WTC11 (cell line): ENCODE measurements around the gene TRAF7. TPM values are rescaled to one million over a fixed set of nuclear protein-coding genes. Genes with fewer than 3 reads are reported as not detected.

Source experiments
- ATAC-seq: fragments of 200-7000 bp; cut with Tn5 transposase; 2 replicates; pipeline ENCODE4 v1.10.0; 2021; ENCODE audit warnings: mild to moderate bottlenecking, moderate library complexity
- CTCF ChIA-PET: fragments of 300-600 bp; sonication (Branson Sonifier 250); formaldehyde crosslinking; loops from one replicate; lab custom pipeline; 2021; ENCODE audit warnings: antibody characterized with exemption; lab: Charles Lee
- POLR2A ChIA-PET: fragments of 350-600 bp; sonication (Branson Sonifier 250); formaldehyde crosslinking; loops from one replicate; lab custom pipeline; 2021; ENCODE audit warnings: antibody characterized with exemption; lab: Charles Lee
- DNase-seq: peaks from one replicate; pipeline ENCODE4 v3.0.0; 2021; ENCODE audit warnings: low spot score
- H3K27ac Mint-ChIP-seq: 2 replicates; pipeline ENCODE4 v1.8.0; 2021; ENCODE audit warnings: mixed read lengths
- H3K27me3 Mint-ChIP-seq: 2 replicates; pipeline ENCODE4 v1.8.0; 2021; ENCODE audit warnings: low read depth, mild to moderate bottlenecking, moderate library complexity, mixed read lengths
- H3K36me3 Mint-ChIP-seq: 2 replicates; pipeline ENCODE4 v1.8.0; 2021; ENCODE audit warnings: mixed read lengths
- H3K4me1 Mint-ChIP-seq: 2 replicates; pipeline ENCODE4 v1.8.0; 2022; ENCODE audit warnings: mixed read lengths
- H3K4me3 Mint-ChIP-seq: 2 replicates; pipeline ENCODE4 v1.8.0; 2021; ENCODE audit warnings: mild to moderate bottlenecking, moderate library complexity, mixed read lengths
- H3K9me3 Mint-ChIP-seq: 2 replicates; pipeline ENCODE4 v1.8.0; 2021; ENCODE audit warnings: mixed read lengths
- ATF3 ChIP-seq: sonication (generic); formaldehyde crosslinking; conservative IDR thresholded peaks from 2 replicates; pipeline ENCODE4 v1.8.1; 2022; ENCODE audit warnings: mild to moderate bottlenecking, missing genetic modification reagents
- CREM ChIP-seq: sonication (generic); formaldehyde crosslinking; IDR thresholded peaks from 2 replicates; pipeline ENCODE4 v1.8.1; 2022; ENCODE audit warnings: mild to moderate bottlenecking, missing genetic modification reagents, moderate library complexity
- E2F1 ChIP-seq: sonication (generic); formaldehyde crosslinking; IDR thresholded peaks from 2 replicates; pipeline ENCODE4 v1.8.0; 2022; ENCODE audit warnings: mild to moderate bottlenecking, missing genetic modification reagents
- EMX1 ChIP-seq: fragments of 250-450 bp; sonication (Bioruptor Pico); IDR thresholded peaks from 2 replicates; pipeline ENCODE4 v1.8.0; 2021; ENCODE audit warnings: mild to moderate bottlenecking
- FOXP1 ChIP-seq: sonication (generic); formaldehyde crosslinking; IDR thresholded peaks from 2 replicates; pipeline ENCODE4 v1.8.0; 2022; ENCODE audit warnings: missing genetic modification reagents, mild to moderate bottlenecking, moderate library complexity, borderline replicate concordance
- FOXP4 ChIP-seq: sonication (generic); formaldehyde crosslinking; IDR thresholded peaks from 2 replicates; pipeline ENCODE4 v1.8.0; 2022; ENCODE audit warnings: mild to moderate bottlenecking, missing genetic modification reagents
- IRF1 ChIP-seq: sonication (generic); formaldehyde crosslinking; IDR thresholded peaks from 2 replicates; pipeline ENCODE4 v1.8.0; 2023; ENCODE audit warnings: missing genetic modification reagents
- KAT7 ChIP-seq: sonication (generic); formaldehyde crosslinking; IDR thresholded peaks from 2 replicates; pipeline ENCODE4 v1.8.1; 2023; ENCODE audit warnings: missing genetic modification reagents, mild to moderate bottlenecking, borderline replicate concordance
- MXD4 ChIP-seq: fragments of 250-450 bp; sonication (Bioruptor Pico); IDR thresholded peaks from 2 replicates; pipeline ENCODE4 v1.8.0; 2021; ENCODE audit warnings: mild to moderate bottlenecking, moderate library complexity, borderline replicate concordance
- RELA ChIP-seq: sonication (generic); formaldehyde crosslinking; IDR thresholded peaks from 2 replicates; pipeline ENCODE4 v1.8.1; 2022; ENCODE audit warnings: missing genetic modification reagents, mild to moderate bottlenecking, borderline replicate concordance
- SMAD4 ChIP-seq: sonication (generic); formaldehyde crosslinking; IDR thresholded peaks from 2 replicates; pipeline ENCODE4 v1.8.0; 2022; ENCODE audit warnings: mild to moderate bottlenecking, missing genetic modification reagents
- TEAD1 ChIP-seq: sonication (generic); formaldehyde crosslinking; IDR thresholded peaks from 2 replicates; pipeline ENCODE4 v1.8.0; 2022; ENCODE audit warnings: mild to moderate bottlenecking, missing genetic modification reagents
- TP53 ChIP-seq: sonication (generic); formaldehyde crosslinking; IDR thresholded peaks from 2 replicates; pipeline ENCODE4 v1.8.1; 2023; ENCODE audit warnings: mild to moderate bottlenecking, missing genetic modification reagents
- ZBTB21 ChIP-seq: sonication (generic); formaldehyde crosslinking; IDR thresholded peaks from 2 replicates; pipeline ENCODE4 v1.8.1; 2023; ENCODE audit warnings: mild to moderate bottlenecking, missing genetic modification reagents, borderline replicate concordance
- ZNF263 ChIP-seq: sonication (generic); formaldehyde crosslinking; IDR thresholded peaks from 2 replicates; pipeline ENCODE4 v1.8.1; 2022; ENCODE audit warnings: low read depth, mild to moderate bottlenecking, moderate library complexity, missing genetic modification reagents
- ZNF281 ChIP-seq: sonication (generic); formaldehyde crosslinking; IDR thresholded peaks from 2 replicates; pipeline ENCODE4 v1.8.0; 2023; ENCODE audit warnings: mild to moderate bottlenecking, missing genetic modification reagents
- ZNF317 ChIP-seq: sonication (generic); formaldehyde crosslinking; IDR thresholded peaks from 2 replicates; pipeline ENCODE4 v1.8.1; 2023; ENCODE audit warnings: low read depth, mild to moderate bottlenecking, moderate library complexity, missing genetic modification reagents, borderline replicate concordance
- ZNF532 ChIP-seq: fragments of 250-450 bp; sonication (Bioruptor Pico); IDR thresholded peaks from 2 replicates; pipeline ENCODE4 v1.9.0; 2021; ENCODE audit warnings: mild to moderate bottlenecking, borderline replicate concordance
- total RNA-seq: library from RNA; stranded (reverse); gene quantifications from 3 replicates; pipeline ENCODE4 v1.2.3, GENCODE V29; 2021

Gene TRAF7
- total RNA-seq, 1 experiment from 2014 or later: 148 TPM

GRCh38 chr16:2181952-2182351, 26.4 kb downstream of the TRAF7 start (continued):
- TF ChIP-seq FOXP4 (CRISPR knock-in tag): no peak
- TF ChIP-seq EMX1 (CRISPR knock-in tag): no peak
- no peak for TF ChIP-seq CREM (CRISPR knock-in tag)
- TF ChIP-seq SMAD4 (CRISPR knock-in tag): no peak

GRCh38 chr16:2183671-2184070, 28.1 kb downstream of the TRAF7 start:
- no peak for ATAC-seq
- H3K4me3 Mint-ChIP-seq: no peak overlapping the region
- TF ChIP-seq ZNF317: no peak
- TF ChIP-seq MXD4: no peak
- TF ChIP-seq ZNF263 (CRISPR knock-in tag): no peak
- no peak for TF ChIP-seq ZBTB21 (CRISPR knock-in tag)
- no peak for DNase-seq
- POLR2A ChIA-PET: no interaction called here
- no peaks in the 10 kb centered on the region for H3K36me3 Mint-ChIP-seq
- CTCF ChIA-PET: interaction anchor here (5.7 kb wide), 1 partner anchor 11 kb away, joined by 24 read pairs; no protein-coding TSS in a partner anchor
- no peak overlapping the region for H3K27ac Mint-ChIP-seq
- H3K9me3 Mint-ChIP-seq: no peaks in the 10 kb centered on the region
- no peaks in the 10 kb centered on the region for H3K27me3 Mint-ChIP-seq
- 0 out of 2 replicates have a peak, but pooled peaks cover 3% of the 10 kb centered on the region for H3K4me1 Mint-ChIP-seq

GRCh38 chr16:2184346-2184745, 28.8 kb downstream of the TRAF7 start:
- POLR2A ChIA-PET: no interaction called here
- Mint-ChIP-seq H3K4me3 (no peak overlapping the region), H3K27me3 (no peaks in the 10 kb centered on the region), H3K4me1 (0 out of 2 replicates have a peak, but pooled peaks cover 3% of the 10 kb centered on the region), H3K36me3 (no peaks in the 10 kb centered on the region), H3K27ac (0 out of 2 replicates have a peak overlapping the region, but pooled peaks have one; percentile 78), H3K9me3 (no peaks in the 10 kb centered on the region)
- DNase-seq (no peak), ATAC-seq (no peak)
- no peak for TF ChIP-seq E2F1
- TF ChIP-seq RELA: no peak
- TF ChIP-seq ZNF532 (CRISPR knock-in tag): no peak
- TF ChIP-seq MXD4: no peak
- CTCF ChIA-PET: interaction anchor here (5.7 kb wide), 1 partner anchor 10 kb away, joined by 24 read pairs; no protein-coding TSS in a partner anchor

GRCh38 chr16:2184962-2185361, 29.4 kb downstream of the TRAF7 start:
- no peaks in the 10 kb centered on the region for H3K9me3 Mint-ChIP-seq
- ChIA-PET CTCF (interaction anchor here (5.7 kb wide), 1 partner anchor 9 kb away, joined by 24 read pairs; no protein-coding TSS in a partner anchor), POLR2A (no interaction called here)
- H3K4me3 Mint-ChIP-seq: no peak overlapping the region
- H3K4me1 Mint-ChIP-seq: 0 out of 2 replicates have a peak, but pooled peaks cover 3% of the 10 kb centered on the region
- DNase-seq (no peak), ATAC-seq (no peak)
- H3K36me3 Mint-ChIP-seq: no peaks in the 10 kb centered on the region
- no peak overlapping the region for H3K27ac Mint-ChIP-seq
- no peaks in the 10 kb centered on the region for H3K27me3 Mint-ChIP-seq
- TF ChIP-seq TP53 (CRISPR knock-in tag) (no peak), ATF3 (CRISPR knock-in tag) (no peak), TEAD1 (CRISPR knock-in tag) (no peak), FOXP1 (CRISPR knock-in tag) (no peak), KAT7 (CRISPR knock-in tag) (no peak), IRF1 (CRISPR knock-in tag) (no peak), ZNF281 (no peak)
